Common myeloid progenitor, CD34-positive (primary cell): ENCODE results near the gene CCDC24.
A peak's percentile ranks its signal among the peaks of the same experiment; 100 is the strongest.

Experiments used
- CTCF ChIA-PET: fragments of 350-600 bp; sonication (Branson Sonifier 250); formaldehyde crosslinking; loops from one replicate; lab custom pipeline; 2021; ENCODE audit warnings: antibody characterized with exemption; lab: Charles Lee
- POLR2A ChIA-PET: fragments of 350-600 bp; sonication (Branson Sonifier 250); formaldehyde crosslinking; loops from one replicate; lab custom pipeline; 2021; ENCODE audit warnings: antibody characterized with exemption; lab: Charles Lee
- DNase-seq, 3 donors: peaks; one replicate each; pipeline versions ENCODE4 v3.0.0 to v3.0.0-alpha.2; 2013
- H3K27ac ChIP-seq, 2 experiments: 1 replicate in 1 of 2; 2 replicates in 1 of 2; pipeline ENCODE4 v1.7.0; 2013; ENCODE audit warnings: inconsistent platforms in 2 of 2, low read length in 2 of 2, mild to moderate bottlenecking in 2 of 2, low read depth in 1 of 2, moderate library complexity in 1 of 2; ENCODE audit not compliant: severe bottlenecking in 2 of 2, insufficient read depth in 1 of 2, poor library complexity in 1 of 2
- H3K27me3 ChIP-seq, 5 experiments: replicated peaks in 2 of 5; 1 replicate in 3 of 5; 2 replicates in 2 of 5; pipeline versions ENCODE4 v1.6.1 to v1.7.0; 2013; ENCODE audit warnings: low read length in 4 of 5, mild to moderate bottlenecking in 2 of 5, moderate library complexity in 2 of 5, inconsistent platforms in 1 of 5; ENCODE audit not compliant: insufficient read depth in 5 of 5, control insufficient read depth in 4 of 5
- H3K36me3 ChIP-seq, 4 experiments: 1 replicate in 2 of 4; 2 replicates in 2 of 4; pipeline versions ENCODE4 v1.6.1 to v1.7.0; 2013; ENCODE audit warnings: low read length in 3 of 4, control low read depth in 1 of 4, mild to moderate bottlenecking in 1 of 4; ENCODE audit not compliant: control insufficient read depth in 4 of 4, insufficient read depth in 4 of 4
- H3K4me1 ChIP-seq, 4 experiments: 1 replicate in 3 of 4; 2 replicates in 1 of 4; pipeline versions ENCODE4 v1.6.1 to v1.7.1; 2013; ENCODE audit warnings: low read length in 3 of 4, mild to moderate bottlenecking in 3 of 4, control low read depth in 1 of 4, inconsistent platforms in 1 of 4, moderate library complexity in 1 of 4; ENCODE audit not compliant: control insufficient read depth in 4 of 4, insufficient read depth in 4 of 4; ENCODE audit errors: control extremely low read depth in 1 of 4
- H3K4me3 ChIP-seq, 7 experiments: 1 replicate in 4 of 7; 2 replicates in 3 of 7; pipeline versions ENCODE4 v1.5.1 to v1.7.0; 2013; ENCODE audit warnings: mild to moderate bottlenecking in 7 of 7, low read length in 6 of 7, moderate library complexity in 6 of 7, inconsistent platforms in 2 of 7, low read depth in 2 of 7, control low read depth in 1 of 7; ENCODE audit not compliant: insufficient read depth in 4 of 7, control insufficient read depth in 1 of 7; ENCODE audit errors: extremely low read depth in 1 of 7
- H3K9me3 ChIP-seq, 5 experiments: 1 replicate in 4 of 5; 2 replicates in 1 of 5; pipeline versions ENCODE4 v1.6.1 to v1.7.1; 2013; ENCODE audit warnings: low read length in 4 of 5, mild to moderate bottlenecking in 2 of 5, inconsistent platforms in 1 of 5, low read depth in 1 of 5, moderate library complexity in 1 of 5; ENCODE audit not compliant: control insufficient read depth in 4 of 5, insufficient read depth in 2 of 5; ENCODE audit errors: control extremely low read depth in 1 of 5
- WGBS: methylation state at CpG from one replicate; pipeline ENCODE4 v1.1.5; 2013; ENCODE audit not compliant: insufficient coverage; 5-methylcytosine and 5-hydroxymethylcytosine counted together

The CCDC24 gene

DNA sequence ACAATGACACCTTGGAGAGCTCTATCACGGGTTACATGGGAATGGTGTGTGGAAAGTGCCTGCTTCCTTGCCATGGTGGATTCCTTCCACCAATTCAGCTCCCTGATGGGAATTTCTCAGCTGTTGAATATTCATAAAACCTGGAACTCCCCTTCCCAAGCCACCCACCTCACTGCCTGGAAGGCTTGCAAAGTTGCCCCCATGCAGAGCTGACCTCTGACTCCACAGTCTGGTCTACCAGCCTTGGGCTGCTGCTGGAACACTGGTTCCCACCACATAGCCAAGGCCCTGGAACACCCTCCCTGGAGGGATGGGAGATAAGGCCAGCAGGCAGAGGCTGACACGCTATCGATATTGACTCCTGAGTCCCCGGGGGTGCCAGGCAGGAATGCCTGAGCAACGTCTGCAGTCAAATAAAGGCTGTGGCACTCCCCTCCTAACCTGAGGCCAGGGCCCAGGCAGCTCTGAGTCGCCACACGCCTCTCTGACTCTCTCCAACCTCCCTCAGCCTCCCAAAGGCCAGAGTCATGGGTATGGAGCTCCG lies 8.8 kb downstream of the CCDC24 start:
- CTCF ChIA-PET = interaction anchor here (0.7 to 5.5 kb wide), 6 partner anchors 9 to 1153 kb away, joined by 3 to 35 read pairs (median 4); no protein-coding TSS in a partner anchor
- 97% methylated on average over 7 of the region's 8 CpGs for WGBS
- no peak overlapping the region for H3K27ac ChIP-seq
- H3K4me3 ChIP-seq = no peak overlapping the region
- H3K36me3 ChIP-seq = no peaks in the 10 kb centered on the region
- POLR2A ChIA-PET = no interaction called here
- H3K4me1 ChIP-seq = no peaks in the 10 kb centered on the region
- no peaks in the 10 kb centered on the region for H3K9me3 ChIP-seq
- no peaks in the 10 kb centered on the region for H3K27me3 ChIP-seq
- no peak for DNase-seq

GRCh38 chr1:44002165-44002564 lies 10.8 kb downstream of the CCDC24 start:
- H3K4me1 ChIP-seq = no peaks in the 10 kb centered on the region
- no peaks in the 10 kb centered on the region for H3K36me3 ChIP-seq
- H3K27ac ChIP-seq = no peak overlapping the region
- ChIA-PET CTCF (interaction anchor here (0.9 to 5.5 kb wide), 5 partner anchors 10 to 46 kb away, joined by 3 to 35 read pairs (median 6); no protein-coding TSS in a partner anchor), POLR2A (no interaction called here)
- no peak for DNase-seq
- H3K9me3 ChIP-seq = no peaks in the 10 kb centered on the region
- H3K4me3 ChIP-seq = no peak overlapping the region
- H3K27me3 ChIP-seq = no peaks in the 10 kb centered on the region
- WGBS = 91% methylated on average over 8 of the region's 8 CpGs

DNA sequence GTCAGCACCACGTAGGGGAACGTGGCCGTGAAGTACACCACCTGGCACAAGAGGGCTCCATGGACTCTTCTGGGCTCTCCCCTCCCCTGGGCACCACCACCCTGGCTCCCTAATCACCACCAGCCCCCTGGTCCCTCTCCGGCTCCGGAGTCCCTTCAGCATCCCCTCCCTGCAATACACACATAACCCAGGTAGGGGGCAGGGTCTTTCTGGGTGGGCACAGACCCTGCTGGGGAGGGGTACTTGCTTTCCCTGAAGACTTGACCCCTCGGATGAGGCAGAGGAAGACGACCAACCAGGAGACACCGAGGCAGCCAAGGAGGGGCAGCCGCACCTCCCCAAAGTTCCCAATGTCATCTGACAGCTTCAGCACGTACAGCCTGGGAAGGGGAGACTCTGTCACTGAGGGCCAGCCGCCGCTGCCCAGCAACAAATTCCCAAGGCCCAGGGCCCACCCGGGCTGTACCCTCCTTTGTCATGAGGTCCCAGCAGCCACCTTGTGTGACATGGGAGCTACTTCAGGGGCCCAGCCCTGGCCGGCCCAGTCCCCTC lies 11.3 kb downstream of the CCDC24 start:
- no peak for DNase-seq
- Histone ChIP-seq H3K27ac (no peak overlapping the region), H3K36me3 (no peaks in the 10 kb centered on the region), H3K9me3 (no peaks in the 10 kb centered on the region), H3K4me3 (no peak overlapping the region), H3K4me1 (no peaks in the 10 kb centered on the region), H3K27me3 (no peaks in the 10 kb centered on the region)
- ChIA-PET POLR2A (no interaction called here), CTCF (interaction anchor here (1.1 to 5.5 kb wide), 5 partner anchors 10 to 44 kb away, joined by 3 to 51 read pairs (median 6); no protein-coding TSS in a partner anchor)
- 94% methylated on average over 12 of the region's 14 CpGs for WGBS

DNA sequence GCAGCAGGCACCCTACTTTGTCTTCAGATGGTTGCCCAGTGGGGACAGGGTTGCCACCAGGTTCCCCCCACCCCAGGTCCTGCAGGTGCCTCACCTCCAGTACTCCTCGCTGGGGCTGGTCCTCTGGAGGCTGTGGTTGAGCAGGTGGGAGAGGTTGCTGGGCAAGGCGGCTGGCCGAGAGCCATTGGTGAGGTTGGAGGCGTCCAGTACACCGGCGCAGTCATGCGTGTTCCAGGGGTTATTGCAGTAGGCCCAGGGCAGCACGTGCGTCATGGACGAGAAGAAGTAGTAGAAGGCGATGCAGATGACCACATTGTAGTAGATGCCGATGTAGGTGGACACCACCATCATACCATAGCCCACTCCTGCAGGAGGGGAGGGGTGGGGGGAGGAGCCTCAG lies 16.9 kb downstream of the CCDC24 start:
- POLR2A ChIA-PET = no interaction called here
- H3K27me3 ChIP-seq = no peaks in the 10 kb centered on the region
- H3K4me1 ChIP-seq = peaks cover 0 to 19% (median 11%) of the 10 kb centered on the region in 4 experiments
- H3K9me3 ChIP-seq = no peaks in the 10 kb centered on the region
- no peaks in the 10 kb centered on the region for H3K36me3 ChIP-seq
- DNase-seq = no peak
- H3K4me3 ChIP-seq = no peak overlapping the region
- H3K27ac ChIP-seq = no peak overlapping the region
- CTCF ChIA-PET = interaction anchor here (1.3 to 1.5 kb wide), 2 partner anchors 8 to 28 kb away, joined by 4 to 5 read pairs; no protein-coding TSS in a partner anchor
- 100% methylated on average over 5 of the region's 12 CpGs for WGBS

DNA sequence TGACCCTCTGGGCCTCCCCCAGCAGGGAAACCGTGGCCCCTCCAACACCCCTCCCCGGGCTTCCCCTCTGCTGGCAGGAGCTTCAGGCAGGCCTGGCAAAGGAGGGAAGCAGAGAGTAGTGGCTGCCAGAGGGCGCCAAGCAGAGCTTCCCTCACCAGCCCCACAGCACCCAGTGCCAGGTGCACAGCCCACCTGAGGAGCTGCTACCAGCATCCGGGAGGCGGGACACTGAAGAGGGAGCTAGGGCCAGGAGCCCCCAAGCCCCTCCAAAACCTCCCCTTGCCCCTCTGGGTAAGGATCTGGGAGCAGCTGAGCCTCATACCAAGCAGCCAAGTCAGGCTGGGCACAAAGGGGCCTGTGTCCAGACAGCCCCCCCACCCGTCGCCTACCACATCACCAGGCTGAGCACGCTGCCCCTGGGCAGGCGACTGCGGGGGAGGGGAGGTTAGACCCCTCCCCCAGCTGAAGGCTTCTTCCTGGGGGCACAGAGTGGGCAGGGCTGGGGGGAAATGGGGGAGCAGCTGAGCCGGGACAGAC lies 19.6 kb downstream of the CCDC24 start:
- no peak overlapping the region for H3K4me3 ChIP-seq
- no peaks in the 10 kb centered on the region for H3K27me3 ChIP-seq
- H3K4me1 ChIP-seq = peaks cover 0 to 32% (median 24%) of the 10 kb centered on the region in 4 experiments
- no peaks in the 10 kb centered on the region for H3K9me3 ChIP-seq
- DNase-seq = no peak
- H3K36me3 ChIP-seq = no peaks in the 10 kb centered on the region
- POLR2A ChIA-PET = no interaction called here
- 82% methylated on average over 4 of the region's 11 CpGs for WGBS
- CTCF ChIA-PET = interaction anchor here (0.6 to 5.8 kb wide), 8 partner anchors 12 to 67 kb away, joined by 3 to 41 read pairs (median 3); no protein-coding TSS in a partner anchor
- H3K27ac ChIP-seq = no peak overlapping the region

DNA sequence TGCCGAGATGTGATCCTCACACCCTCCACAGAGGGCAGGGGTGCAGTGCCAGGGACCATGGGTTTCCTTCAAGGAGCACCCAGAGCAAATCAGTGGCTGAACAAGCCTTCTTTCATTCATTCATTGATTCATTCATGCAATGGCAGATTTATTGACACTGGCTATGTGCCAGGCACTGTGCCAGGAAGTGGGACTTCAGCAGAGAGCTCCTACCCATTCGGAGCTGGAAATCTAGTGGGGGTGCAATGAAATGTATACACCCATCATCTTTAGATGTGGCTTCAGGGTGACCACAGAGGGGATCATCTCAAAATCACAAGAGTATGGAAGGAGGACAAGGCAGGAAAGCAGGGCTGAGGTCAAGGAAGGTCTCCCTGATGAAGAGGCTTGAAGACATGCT lies 21.0 kb downstream of the CCDC24 start:
- WGBS = 100% methylated on average over 1 of the region's 2 CpGs

More for the DNA sequence above, 21.0 kb downstream of the CCDC24 start:
- H3K27ac ChIP-seq = no peak overlapping the region
- H3K4me1 ChIP-seq = peaks cover 0 to 32% (median 24%) of the 10 kb centered on the region in 4 experiments
- no peaks in the 10 kb centered on the region for H3K36me3 ChIP-seq
- H3K27me3 ChIP-seq = no peaks in the 10 kb centered on the region
- POLR2A ChIA-PET = no interaction called here
- H3K4me3 ChIP-seq = no peak overlapping the region
- CTCF ChIA-PET = interaction anchor here (1.8 to 6.9 kb wide), 3 partner anchors 7 to 22 kb away, joined by 7 to 51 read pairs (median 41); partner anchors contain the start of gene SLC6A9
- peak in 1 of 3 donors; percentile 11 for DNase-seq
- no peaks in the 10 kb centered on the region for H3K9me3 ChIP-seq
